Stimulated activated CD4-positive, alpha-beta T cell treated with anti-CD3 and anti-CD28 coated beads, Interleukin-4, amount 100 ng/mL, for 24 hours (primary cell): ENCODE data around the gene PLEKHG1.

Experiments used
- DNase-seq: peaks from one replicate; pipeline ENCODE4 v3.0.0-alpha.2; 2020

PLEKHG1 gene

GRCh38 chr6:150599199-150600009 lies at the start of gene PLEKHG1:
TSS of gene PLEKHG1 (plus strand) at chr6:150599885. CDS start at chr6:150733682, 133,797 bp downstream.
- peak; percentile 40 for DNase-seq

- no peak for DNase-seq
These were observed 49.4 kb upstream of the PLEKHG1 start for GRCh38 chr6:150550244-150550643.

- DNase-seq, result no peak
These were observed 42.6 kb upstream of the PLEKHG1 start for GRCh38 chr6:150557043-150557599.

GRCh38 chr6:150560004-150560883 lies 39.4 kb upstream of the PLEKHG1 start:
- no peak for DNase-seq

- no peak for DNase-seq
These were observed 38.8 kb upstream of the PLEKHG1 start for GRCh38 chr6:150560884-150561219.

- DNase-seq, result no peak
These were observed 33.7 kb upstream of the PLEKHG1 start for GRCh38 chr6:150565945-150566344.

GRCh38 chr6:150566486-150566885 lies 33.2 kb upstream of the PLEKHG1 start:
- no peak for DNase-seq

- no peak for DNase-seq
These were observed 32.3 kb upstream of the PLEKHG1 start for GRCh38 chr6:150567380-150567779.

GRCh38 chr6:150567823-150568383 lies 31.8 kb upstream of the PLEKHG1 start:
- DNase-seq, result no peak

- no peak for DNase-seq
These were observed 31.1 kb upstream of the PLEKHG1 start for GRCh38 chr6:150568560-150568959.

GRCh38 chr6:150569161-150569560 lies 30.5 kb upstream of the PLEKHG1 start:
- DNase-seq, result no peak

- no peak for DNase-seq
These were observed 26.5 kb upstream of the PLEKHG1 start for GRCh38 chr6:150573041-150573681.

GRCh38 chr6:150575836-150576235 lies 23.8 kb upstream of the PLEKHG1 start:
- DNase-seq, result no peak

- no peak for DNase-seq
These were observed 22.9 kb upstream of the PLEKHG1 start for GRCh38 chr6:150576651-150577226.

GRCh38 chr6:150579611-150580010 lies 20.1 kb upstream of the PLEKHG1 start:
- no peak for DNase-seq

GRCh38 chr6:150580489-150580888 lies 19.2 kb upstream of the PLEKHG1 start:
- no peak for DNase-seq

- no peak for DNase-seq
These were observed 15.6 kb upstream of the PLEKHG1 start for GRCh38 chr6:150584065-150584464.

GRCh38 chr6:150584596-150584995 lies 15.1 kb upstream of the PLEKHG1 start:
- DNase-seq, result no peak

- no peak for DNase-seq
These were observed 12.8 kb upstream of the PLEKHG1 start for GRCh38 chr6:150586850-150587359.

- DNase-seq, result no peak
These were observed 12.0 kb upstream of the PLEKHG1 start for GRCh38 chr6:150587637-150588036.

GRCh38 chr6:150588888-150589499 lies 10.7 kb upstream of the PLEKHG1 start:
- DNase-seq, result no peak

- no peak for DNase-seq
These were observed 9.8 kb upstream of the PLEKHG1 start for GRCh38 chr6:150589852-150590251.
